Mesothelial cell of epicardium (in vitro differentiated cells): Measurements from ENCODE around the gene PAPSS2. TPM values are rescaled to one million over a fixed set of nuclear protein-coding genes. Genes with fewer than 3 reads are reported as not detected.

Source experiments
- DNase-seq, 2 experiments: peaks; one replicate each; pipeline ENCODE4 v3.0.0; 2021; ENCODE audit warnings: low spot score in 2 of 2; ENCODE audit not compliant: unreplicated experiment in 2 of 2
- H3K27ac Mint-ChIP-seq: 2 replicates; pipeline ENCODE4 v1.8.0; 2021; ENCODE audit warnings: mixed read lengths
- H3K27me3 Mint-ChIP-seq: 2 replicates; pipeline ENCODE4 v1.8.0; 2021; ENCODE audit warnings: low read depth, mixed read lengths
- H3K36me3 Mint-ChIP-seq: 2 replicates; pipeline ENCODE4 v1.8.0; 2021; ENCODE audit warnings: mixed read lengths
- H3K4me1 Mint-ChIP-seq: 2 replicates; pipeline ENCODE4 v1.8.0; 2021; ENCODE audit warnings: mixed read lengths
- H3K4me3 Mint-ChIP-seq: 2 replicates; pipeline ENCODE4 v1.8.0; 2021; ENCODE audit warnings: mild to moderate bottlenecking, moderate library complexity, mixed read lengths
- H3K9me3 Mint-ChIP-seq: 2 replicates; pipeline ENCODE4 v1.8.0; 2021; ENCODE audit warnings: mixed read lengths
- CTCF ChIP-seq: fragments of 200-600 bp; sonication (generic); IDR thresholded peaks from one replicate; pipeline ENCODE4 v1.5.0; 2021; ENCODE audit warnings: antibody characterized with exemption; ENCODE audit not compliant: unreplicated experiment
- total RNA-seq: library from RNA; stranded (reverse); gene quantifications from 3 replicates; pipeline ENCODE4 v1.2.1, GENCODE V29; 2021

The PAPSS2 gene
- total RNA-seq, 1 donor from 2014 or later = 13.7 TPM

GRCh38 chr10:87764072-87764934 is 104.6 kb downstream of the PAPSS2 start:
- Mint-ChIP-seq H3K27me3 (no peaks in the 10 kb centered on the region), H3K9me3 (peaks cover 4% of the 10 kb centered on the region), H3K4me1 (peaks cover 6% of the 10 kb centered on the region), H3K4me3 (no peak overlapping the region), H3K27ac (no peak overlapping the region), H3K36me3 (peaks cover 40% of the 10 kb centered on the region)
- no peak for TF ChIP-seq CTCF
- no peak for DNase-seq

GRCh38 chr10:87765666-87766376 is 106.1 kb downstream of the PAPSS2 start:
- Mint-ChIP-seq H3K27me3 (no peaks in the 10 kb centered on the region), H3K27ac (no peak overlapping the region), H3K4me3 (no peak overlapping the region), H3K4me1 (peaks cover 11% of the 10 kb centered on the region), H3K36me3 (peaks cover 38% of the 10 kb centered on the region), H3K9me3 (peaks cover 4% of the 10 kb centered on the region)
- no peak for TF ChIP-seq CTCF
- DNase-seq = no peak

- peaks cover 11% of the 10 kb centered on the region for H3K4me1 Mint-ChIP-seq
- no peaks in the 10 kb centered on the region for H3K27me3 Mint-ChIP-seq
- H3K36me3 Mint-ChIP-seq = peaks cover 38% of the 10 kb centered on the region
- H3K4me3 Mint-ChIP-seq = no peak overlapping the region
- no peak for TF ChIP-seq CTCF
- peaks cover 4% of the 10 kb centered on the region for H3K9me3 Mint-ChIP-seq
- no peak for DNase-seq
- no peak overlapping the region for H3K27ac Mint-ChIP-seq
Observed at GRCh38 chr10:87767253-87767652, 107.6 kb downstream of the PAPSS2 start.

- no peak overlapping the region for H3K4me3 Mint-ChIP-seq
- peak; percentile 56 for TF ChIP-seq CTCF
- peaks cover 31% of the 10 kb centered on the region for H3K36me3 Mint-ChIP-seq
- no peaks in the 10 kb centered on the region for H3K27me3 Mint-ChIP-seq
- DNase-seq = no peak
- no peaks in the 10 kb centered on the region for H3K9me3 Mint-ChIP-seq
- peaks cover 6% of the 10 kb centered on the region for H3K4me1 Mint-ChIP-seq
- H3K27ac Mint-ChIP-seq = no peak overlapping the region
Observed at GRCh38 chr10:87771871-87772500, 112.3 kb downstream of the PAPSS2 start.

GRCh38 chr10:87775766-87776165 is 116.1 kb downstream of the PAPSS2 start:
- Mint-ChIP-seq H3K4me1 (peaks cover 3% of the 10 kb centered on the region), H3K36me3 (peaks cover 35% of the 10 kb centered on the region), H3K27ac (peak overlapping the region; percentile 10)

More at GRCh38 chr10:87775766-87776165, 116.1 kb downstream of the PAPSS2 start:
- TF ChIP-seq CTCF = no peak
- Mint-ChIP-seq H3K9me3 (peaks cover 6% of the 10 kb centered on the region), H3K4me3 (no peak overlapping the region), H3K27me3 (no peaks in the 10 kb centered on the region)
- DNase-seq = no peak
